Vagina (tissue), 2 donors: ENCODE results near the gene ZNF740. TPM values are rescaled to one million over a fixed set of nuclear protein-coding genes. Genes with fewer than 3 reads are reported as not detected.

Experiments
- DNase-seq, 2 donors: peaks; one replicate each; pipeline ENCODE4 v3.0.0-alpha.2; 2017; ENCODE audit errors: extremely low spot score in 2 of 2
- H3K27ac ChIP-seq: fragments of 200-600 bp; sonication (generic); one replicate; pipeline ENCODE4 v1.5.1; 2019
- H3K27me3 ChIP-seq: fragments of 200-600 bp; sonication (generic); one replicate; pipeline ENCODE4 v1.5.1; 2019
- H3K36me3 ChIP-seq, 2 donors: fragments of 200-600 bp; sonication (generic); one replicate each; pipeline ENCODE4 v1.5.1; 2017 to 2019
- H3K4me1 ChIP-seq: fragments of 200-600 bp; sonication (generic); one replicate; pipeline ENCODE4 v1.5.1; 2019
- H3K4me3 ChIP-seq, 2 donors: fragments of 200-600 bp; sonication (generic); 1 replicate in 1 of 2; 2 replicates in 1 of 2; pipeline ENCODE4 v1.5.1; 2016 to 2019
- H3K9me3 ChIP-seq: fragments of 200-600 bp; sonication (generic); one replicate; pipeline ENCODE4 v1.5.1; 2019
- CTCF ChIP-seq, 3 experiments: fragments of 450-650 bp in 2 of 3; fragments of 200-600 bp in 1 of 3; sonication (generic) in 1 of 3; IDR thresholded peaks; one replicate each; pipeline ENCODE4 v1.5.1; 2017 to 2019; ENCODE audit warnings: antibody characterized with exemption in 3 of 3, mild to moderate bottlenecking in 2 of 3, moderate library complexity in 2 of 3
- POLR2A ChIP-seq, 2 donors: fragments of 450-650 bp; IDR thresholded peaks; one replicate each; pipeline ENCODE4 v1.6.1; 2017; ENCODE audit warnings: antibody characterized with exemption in 2 of 2, mild to moderate bottlenecking in 2 of 2, moderate library complexity in 2 of 2
- POLR2AphosphoS5 ChIP-seq, 2 donors: sonication (generic); formaldehyde crosslinking; IDR thresholded peaks; one replicate each; pipeline ENCODE4 v1.9.0; 2017; ENCODE audit warnings: antibody characterized with exemption in 2 of 2, mild to moderate bottlenecking in 2 of 2, low read depth in 1 of 2; ENCODE audit not compliant: insufficient read depth in 1 of 2
- intact Hi-C: fragments of 100-400 bp; cut with DNase I; formaldehyde crosslinking; loops from one replicate; pipeline ENCODE4 v1.15.1; 2023
- total RNA-seq: library from RNA; depleted of rRNA; stranded (reverse); fragments of >200 nt; gene quantifications from one replicate; pipeline ENCODE4 v1.2.3, GENCODE V29; 2016

Gene ZNF740
- total RNA-seq, 1 donor from 2014 or later, result 12.8 TPM

DNA sequence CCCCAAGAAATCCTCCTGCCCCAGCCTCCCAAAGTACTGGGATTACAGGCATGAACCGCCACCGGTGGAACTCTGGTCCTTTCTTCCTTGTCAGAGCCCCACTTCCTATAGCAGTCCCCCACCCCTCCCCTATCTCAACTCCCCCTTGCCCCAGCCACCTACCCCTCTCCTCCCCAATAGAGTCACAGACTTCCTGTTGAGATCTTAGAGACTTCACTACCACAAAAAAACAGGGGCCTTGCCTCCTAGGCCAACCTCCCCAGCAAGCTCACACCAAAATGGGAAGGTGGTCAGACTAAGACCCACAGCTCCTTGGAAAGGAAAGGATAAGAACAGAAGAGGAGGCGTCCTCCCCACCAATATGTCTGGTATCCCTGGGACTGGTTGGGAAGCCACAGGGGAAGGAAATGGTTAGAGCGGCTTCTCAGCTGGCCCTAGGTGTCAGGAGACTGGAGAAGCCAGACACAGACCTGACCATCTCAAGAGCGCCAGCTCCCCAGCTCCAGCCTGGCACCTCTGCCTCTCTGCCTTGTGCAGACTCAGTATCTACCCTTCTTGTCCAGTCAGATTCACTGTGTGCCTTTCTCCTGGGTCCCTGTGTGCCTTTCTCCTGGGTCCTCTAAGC, 18.1 kb downstream of the ZNF740 start:
- Histone ChIP-seq H3K4me3 (no peak overlapping the region), H3K9me3 (no peaks in the 10 kb centered on the region), H3K27me3 (no peaks in the 10 kb centered on the region), H3K27ac (no peak overlapping the region), H3K4me1 (peaks cover 13% of the 10 kb centered on the region), H3K36me3 (no peaks in the 10 kb centered on the region)
- no peak for DNase-seq
- intact Hi-C loops, result loop anchor here (5.0 to 10.0 kb wide), 2 partner anchors 41 to 134 kb away; no protein-coding TSS in a partner anchor
- TF ChIP-seq POLR2AphosphoS5 (IDR thresholded peaks at IDR 0.05; ENCODE audit: insufficient read depth in 1 of 2, low read depth in 1 of 2), result no peak
- TF ChIP-seq CTCF (IDR thresholded peaks at IDR 0.05), result no peak
- no peak for TF ChIP-seq POLR2A (IDR thresholded peaks at IDR 0.05)

- TF ChIP-seq POLR2A (IDR thresholded peaks at IDR 0.05) (no peak), POLR2AphosphoS5 (IDR thresholded peaks at IDR 0.05; ENCODE audit: insufficient read depth in 1 of 2, low read depth in 1 of 2) (no peak), CTCF (IDR thresholded peaks at IDR 0.05) (no peak)
- intact Hi-C loops, result loop anchor here (2.0 to 10.0 kb wide), 3 partner anchors 42 to 135 kb away; no protein-coding TSS in a partner anchor
- H3K4me3 ChIP-seq, result no peak overlapping the region
- no peak for DNase-seq
- peaks cover 13% of the 10 kb centered on the region for H3K4me1 ChIP-seq
- H3K27ac ChIP-seq, result no peak overlapping the region
- H3K27me3 ChIP-seq, result no peaks in the 10 kb centered on the region
- H3K36me3 ChIP-seq, result no peaks in the 10 kb centered on the region
- no peaks in the 10 kb centered on the region for H3K9me3 ChIP-seq
Measured at GRCh38 chr12:53199700-53200099, 19.2 kb downstream of the ZNF740 start.

- Histone ChIP-seq H3K36me3 (no peaks in the 10 kb centered on the region), H3K9me3 (no peaks in the 10 kb centered on the region), H3K27ac (no peak overlapping the region), H3K27me3 (no peaks in the 10 kb centered on the region), H3K4me3 (no peak overlapping the region), H3K4me1 (peaks cover 13% of the 10 kb centered on the region)
- TF ChIP-seq POLR2AphosphoS5 (IDR thresholded peaks at IDR 0.05; ENCODE audit: insufficient read depth in 1 of 2, low read depth in 1 of 2) (no peak), POLR2A (IDR thresholded peaks at IDR 0.05) (no peak), CTCF (IDR thresholded peaks at IDR 0.05) (no peak)
- intact Hi-C loops, result loop anchor here (2.0 kb wide), 1 partner anchor 49 kb away; no protein-coding TSS in a partner anchor
- DNase-seq, result no peak
Measured at GRCh38 chr12:53200107-53200457, 19.6 kb downstream of the ZNF740 start.

DNA sequence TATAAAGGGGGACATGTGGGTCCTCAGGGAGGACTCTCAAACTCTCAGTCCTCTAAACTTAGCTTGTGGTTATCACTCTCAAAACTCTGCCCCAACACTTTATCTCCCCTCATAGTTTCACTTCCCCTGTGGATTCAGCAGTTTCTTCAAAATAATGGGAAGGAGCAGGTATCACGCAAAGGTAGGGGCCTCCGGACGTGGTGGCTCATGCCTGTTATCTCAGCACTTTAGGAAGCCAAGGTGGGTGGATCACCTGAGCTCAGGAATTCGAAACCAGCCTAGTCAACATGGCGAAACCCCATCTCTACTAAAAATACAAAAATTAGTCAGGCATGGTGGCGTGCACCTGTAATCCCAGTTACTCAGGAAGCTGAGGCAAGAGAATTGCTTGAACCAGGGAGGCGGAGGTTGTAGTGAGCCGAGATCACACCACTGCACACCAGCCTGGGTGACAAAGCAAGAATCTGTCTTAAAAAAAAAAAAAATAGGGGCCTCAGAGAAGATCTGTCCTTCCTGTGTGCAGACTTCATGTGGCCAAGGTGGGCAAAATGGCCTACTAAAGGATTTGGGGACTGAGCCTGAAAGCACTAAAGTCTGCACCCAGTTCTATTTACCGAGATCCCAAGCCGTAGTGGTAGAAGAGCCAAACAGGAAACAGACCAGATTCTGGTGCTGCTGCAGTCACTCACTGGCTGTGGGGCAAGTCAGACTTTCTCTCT, 20.1 kb downstream of the ZNF740 start:
- Histone ChIP-seq H3K36me3 (no peaks in the 10 kb centered on the region), H3K9me3 (no peaks in the 10 kb centered on the region), H3K27me3 (no peaks in the 10 kb centered on the region), H3K4me3 (no peak overlapping the region), H3K27ac (no peak overlapping the region), H3K4me1 (peaks cover 13% of the 10 kb centered on the region)
- DNase-seq, result no peak
- intact Hi-C loops, result loop anchor here (2.0 kb wide), 1 partner anchor 48 kb away; no protein-coding TSS in a partner anchor
- no peak for TF ChIP-seq POLR2AphosphoS5 (IDR thresholded peaks at IDR 0.05; ENCODE audit: insufficient read depth in 1 of 2, low read depth in 1 of 2)
- no peak for TF ChIP-seq CTCF (IDR thresholded peaks at IDR 0.05)
- no peak for TF ChIP-seq POLR2A (IDR thresholded peaks at IDR 0.05)

GRCh38 chr12:53201177-53201541, 20.6 kb downstream of the ZNF740 start:
- DNase-seq, result no peak
- Histone ChIP-seq H3K9me3 (no peaks in the 10 kb centered on the region), H3K27me3 (no peaks in the 10 kb centered on the region), H3K27ac (no peak overlapping the region), H3K4me3 (no peak overlapping the region), H3K36me3 (no peaks in the 10 kb centered on the region), H3K4me1 (peaks cover 17% of the 10 kb centered on the region)
- TF ChIP-seq CTCF (IDR thresholded peaks at IDR 0.05) (no peak), POLR2AphosphoS5 (IDR thresholded peaks at IDR 0.05; ENCODE audit: insufficient read depth in 1 of 2, low read depth in 1 of 2) (no peak), POLR2A (IDR thresholded peaks at IDR 0.05) (no peak)
- intact Hi-C loops, result loop anchor here (2.0 kb wide), 1 partner anchor 48 kb away; no protein-coding TSS in a partner anchor
